GM18520 (cell line): ENCODE data around the gene SIK2.

Experiments used
- ATAC-seq: cut with Tn5 transposase; IDR thresholded peaks from one replicate; pipeline ENCODE4 v1.9.1; 2021; ENCODE audit not compliant: unreplicated experiment

The SIK2 gene

DNA sequence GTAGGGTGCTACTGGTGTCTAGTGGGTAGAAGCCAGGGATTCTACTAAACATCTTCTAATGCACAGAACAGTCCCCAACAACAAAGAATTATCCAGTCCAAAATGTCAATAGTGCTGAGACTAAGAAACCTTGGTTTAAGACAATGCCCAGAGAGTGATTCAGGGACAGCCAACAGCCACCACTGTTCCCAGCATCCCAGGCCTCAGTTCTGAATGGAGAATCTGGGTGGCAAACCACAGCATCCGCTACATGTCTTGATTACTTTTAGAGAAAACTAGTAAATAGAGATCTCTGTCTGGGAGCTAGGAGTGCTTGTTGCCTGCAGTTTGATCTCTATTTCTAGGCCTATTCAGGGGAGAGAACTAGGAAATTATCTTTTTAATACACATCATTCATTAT, 20.9 kb upstream of the SIK2 start:
- no peak for ATAC-seq

GRCh38 chr11:111582163-111582562, 20.1 kb upstream of the SIK2 start:
- ATAC-seq, result no peak

GRCh38 chr11:111582881-111583280, 19.4 kb upstream of the SIK2 start:
- ATAC-seq, result no peak

DNA sequence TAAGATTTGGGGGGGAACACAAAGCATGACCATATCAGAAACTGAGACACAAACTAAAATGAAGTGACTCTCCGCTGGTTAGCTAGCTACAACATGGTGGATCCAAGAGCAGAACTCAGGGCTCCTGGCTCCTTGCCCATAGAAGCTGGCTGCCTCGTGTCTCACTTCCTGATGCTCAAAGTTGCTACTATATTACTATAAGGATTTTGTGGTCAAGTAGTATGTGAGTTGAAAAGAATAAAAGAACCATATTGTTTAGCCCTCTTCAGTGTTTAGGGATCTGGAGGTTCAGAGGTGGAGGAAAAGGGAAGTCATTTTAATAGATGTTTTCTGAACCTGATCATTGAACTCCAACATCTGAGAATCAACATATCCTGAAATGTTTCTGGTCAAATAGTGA, 16.9 kb upstream of the SIK2 start:
- no peak for ATAC-seq

- ATAC-seq, result no peak
Observed at GRCh38 chr11:111586388-111586831, 15.8 kb upstream of the SIK2 start.

DNA sequence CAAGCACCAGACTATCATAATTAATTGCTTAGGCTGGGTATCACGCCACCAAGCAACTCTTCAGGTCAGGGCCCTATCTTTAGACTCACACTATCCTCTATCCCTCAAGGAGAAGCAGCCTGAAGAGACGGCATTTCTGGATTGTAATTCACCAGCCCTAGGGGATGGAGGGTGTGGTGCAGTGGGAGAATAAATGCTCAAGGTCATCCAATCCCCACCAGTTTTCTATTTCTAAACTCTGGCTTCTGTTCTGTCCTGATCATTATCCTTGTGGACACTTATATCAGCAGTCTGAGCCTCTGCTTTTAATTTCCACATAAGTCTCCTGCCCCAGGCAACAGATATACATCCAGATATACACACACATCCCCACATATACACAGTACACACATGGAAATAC, 13.1 kb upstream of the SIK2 start:
- ATAC-seq, result no peak

GRCh38 chr11:111589886-111590499, 12.3 kb upstream of the SIK2 start:
- ATAC-seq, result no peak

DNA sequence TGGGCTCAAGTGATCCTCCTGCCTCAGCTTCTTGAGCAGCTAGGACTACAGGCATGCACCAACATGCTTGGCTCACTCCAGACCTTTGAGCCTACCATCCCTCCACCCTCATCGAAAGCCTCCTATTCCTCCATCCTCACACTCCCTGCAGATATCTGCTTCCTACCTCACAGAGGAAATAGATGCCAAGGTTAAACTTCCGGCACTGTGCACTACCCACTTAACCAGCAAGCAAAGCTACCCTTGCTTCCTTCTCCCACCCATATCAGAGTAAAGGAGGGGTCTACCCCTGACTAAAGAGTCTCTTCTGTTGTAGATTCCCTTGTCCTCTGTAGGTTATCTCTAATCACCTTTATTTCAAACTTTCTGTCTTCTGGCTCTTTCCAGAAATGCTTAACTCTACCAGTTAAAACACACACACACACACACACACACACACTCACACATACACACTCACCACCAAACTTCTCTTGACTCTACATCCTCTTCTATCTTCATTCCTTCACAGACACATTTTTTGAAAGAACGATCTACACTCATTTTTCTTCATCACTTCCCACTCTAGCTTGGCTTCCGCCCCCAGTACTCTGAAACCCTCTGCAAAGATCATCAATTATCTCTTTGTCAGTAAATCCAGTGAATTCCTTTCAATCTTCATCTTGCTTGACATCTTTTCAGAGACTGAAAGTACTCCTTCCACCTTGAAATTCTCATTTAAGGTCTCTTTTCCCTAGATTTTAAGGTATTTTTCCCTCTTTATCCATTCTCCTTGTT, 10.9 kb upstream of the SIK2 start:
- no peak for ATAC-seq

DNA sequence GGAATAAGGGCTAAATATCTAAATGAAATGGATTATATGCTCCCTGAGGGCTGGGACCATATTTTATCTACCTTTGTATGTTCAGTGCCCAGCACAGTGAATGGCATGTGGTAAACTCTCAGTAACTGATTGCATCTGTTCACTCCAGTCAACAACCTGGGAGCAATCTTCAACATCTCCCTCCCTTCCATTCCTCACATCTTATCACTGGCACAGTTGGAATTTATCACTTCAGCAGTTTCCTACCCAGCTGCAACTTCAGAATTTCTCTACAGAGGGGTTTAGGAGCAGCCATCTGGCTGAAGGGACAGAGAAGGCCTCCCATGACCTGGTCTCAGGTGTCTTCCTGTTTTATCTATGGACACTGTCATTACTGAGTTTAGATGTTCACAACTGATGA, 9.8 kb upstream of the SIK2 start:
- no peak for ATAC-seq

GRCh38 chr11:111596319-111596718, 5.9 kb upstream of the SIK2 start:
- no peak for ATAC-seq

DNA sequence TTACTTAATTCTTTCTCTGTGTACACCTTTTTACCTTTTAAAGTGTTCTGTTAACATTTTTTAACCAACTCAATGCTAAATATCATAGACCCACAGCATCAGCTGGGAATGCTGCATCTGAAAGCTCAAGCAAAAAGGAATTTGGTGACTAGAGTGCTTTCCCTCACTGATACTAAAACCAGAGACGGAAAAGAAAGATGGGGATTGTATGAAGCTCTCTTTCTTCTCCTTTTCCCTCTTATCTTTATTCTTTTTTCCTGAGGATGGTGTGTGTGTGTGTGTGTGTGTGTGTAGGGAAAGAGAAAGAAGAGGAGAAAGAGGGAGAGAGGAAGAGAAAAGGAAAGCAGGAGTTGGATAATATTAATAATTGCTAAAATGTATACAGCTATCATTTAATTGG, 4.1 kb upstream of the SIK2 start:
- no peak for ATAC-seq

GRCh38 chr11:111598559-111598958, 3.7 kb upstream of the SIK2 start:
- ATAC-seq, result no peak

DNA sequence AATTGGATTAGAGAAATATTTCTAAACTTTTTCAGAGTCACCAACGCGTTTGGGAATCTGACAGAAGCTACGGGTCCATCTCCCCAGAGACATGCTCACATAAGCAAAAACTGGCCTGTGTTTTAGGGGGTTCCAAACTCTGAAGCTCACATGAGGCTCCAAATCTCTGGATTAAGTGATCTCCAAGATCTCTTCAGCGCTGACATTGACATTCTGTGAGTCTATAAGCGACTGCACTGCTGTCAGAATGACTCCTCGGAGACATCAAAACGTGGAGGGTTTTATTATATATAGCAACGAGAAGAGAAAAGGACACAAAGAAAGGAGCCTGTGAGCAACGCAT, 642 bp upstream of the SIK2 start:
- ATAC-seq, result no peak

DNA sequence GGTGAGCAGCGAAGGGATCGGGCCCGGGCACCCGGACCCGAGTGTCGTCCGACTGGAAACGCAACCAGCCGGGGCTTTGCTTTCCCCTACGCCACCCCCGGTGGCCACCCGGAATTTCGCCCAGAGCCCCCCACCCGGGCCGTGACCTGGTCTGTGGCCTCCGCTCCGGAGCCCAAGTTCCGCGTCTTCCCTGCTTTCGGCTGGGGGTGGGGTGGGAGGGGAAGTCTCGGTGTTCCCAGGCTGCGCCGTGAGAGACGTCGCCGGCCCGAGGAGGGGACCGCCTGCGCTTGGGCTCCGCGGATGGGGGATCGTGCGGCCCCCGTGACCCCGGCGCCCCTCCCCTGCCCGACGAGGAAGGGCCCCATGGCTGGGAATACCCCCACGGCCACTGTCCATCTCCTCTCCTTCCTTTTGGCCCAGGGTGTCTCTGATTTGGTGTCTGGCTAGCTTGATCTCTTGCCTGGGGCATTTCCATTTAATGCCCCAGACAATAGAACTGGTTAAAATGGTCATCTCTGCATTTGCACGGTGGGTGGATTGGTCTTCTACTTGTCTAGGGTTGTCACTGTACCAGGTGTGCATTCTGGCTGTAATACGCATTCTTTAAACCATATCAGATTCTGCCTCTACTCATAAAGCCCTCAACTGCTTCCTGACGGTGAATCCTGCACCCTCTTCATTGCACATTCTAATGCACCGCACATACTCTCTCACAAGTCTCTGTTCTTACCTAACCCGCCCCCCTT, 789 bp downstream of the SIK2 start:
- no peak for ATAC-seq

DNA sequence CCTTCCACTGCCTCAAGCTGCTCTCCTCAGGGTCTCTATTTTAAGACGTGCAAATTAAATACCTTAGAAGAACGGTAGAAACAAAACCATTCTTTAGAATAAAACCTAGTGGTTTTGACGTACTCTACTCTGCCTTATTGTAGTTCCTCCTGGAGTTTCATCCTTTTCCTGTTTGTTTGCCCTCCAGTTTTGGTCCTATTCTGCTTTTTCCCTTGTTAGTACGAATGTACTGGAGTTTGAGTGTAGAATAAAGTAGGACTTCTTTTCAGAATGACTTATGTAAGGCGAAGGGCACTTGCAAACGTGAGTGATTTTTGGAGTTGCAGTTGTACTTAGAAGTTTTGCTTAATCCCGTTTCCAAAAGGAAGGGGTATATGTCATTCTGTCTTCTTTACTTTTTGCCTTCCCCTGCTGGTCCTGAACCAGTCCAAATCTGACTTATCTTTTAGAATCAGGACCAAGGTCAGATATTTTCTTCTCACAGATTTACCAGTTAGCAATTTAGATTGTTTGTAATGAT, 1.4 kb downstream of the SIK2 start:
- ATAC-seq, result no peak

DNA sequence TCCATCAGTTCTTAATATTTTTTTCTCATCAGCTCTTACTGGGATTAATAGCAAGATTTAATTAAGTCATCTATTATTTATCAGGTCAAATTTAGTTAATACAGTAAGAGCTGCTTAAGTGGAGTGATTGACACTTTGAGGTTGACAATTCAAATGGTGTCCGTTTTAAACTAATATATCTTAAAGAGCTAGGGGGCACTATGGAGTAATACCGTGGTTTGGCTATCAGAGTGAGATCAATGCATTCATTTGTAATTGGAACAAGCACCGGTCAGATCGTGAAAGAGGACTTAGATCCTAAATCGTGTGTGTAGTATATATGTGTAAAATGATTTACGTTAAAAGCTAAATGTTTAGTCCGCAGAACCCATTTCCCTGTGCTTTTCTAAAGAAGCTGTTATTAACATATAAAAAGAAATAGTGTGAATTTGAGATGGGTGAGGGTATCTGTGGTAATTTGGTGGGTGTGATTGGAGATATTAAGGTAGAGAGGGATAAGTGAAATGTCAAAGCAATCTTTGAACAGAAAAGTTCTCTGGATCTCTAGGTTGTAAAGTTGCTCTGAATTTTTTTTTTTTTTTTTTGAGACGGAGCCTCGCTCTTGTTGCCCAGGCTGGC, 2.3 kb downstream of the SIK2 start:
- ATAC-seq, result no peak

DNA sequence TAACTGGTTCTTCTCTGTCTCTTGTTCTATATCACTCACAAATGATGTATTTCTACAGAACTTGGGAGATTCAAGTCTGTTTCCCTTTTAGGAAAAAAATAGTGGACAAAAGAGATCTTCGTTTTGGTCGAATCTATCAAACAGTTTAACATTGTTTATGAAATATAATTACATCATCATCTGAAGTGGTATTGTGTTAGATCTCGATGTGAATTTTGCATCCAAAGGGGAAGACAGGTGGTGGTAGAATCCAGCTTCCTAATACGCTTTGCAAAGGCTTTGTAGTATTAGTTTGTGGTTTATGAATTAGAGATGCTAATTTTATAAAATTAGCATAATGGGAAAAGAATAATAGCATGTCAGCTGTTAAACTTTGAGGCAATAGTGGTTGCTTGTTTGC, 3.4 kb downstream of the SIK2 start:
- no peak for ATAC-seq

DNA sequence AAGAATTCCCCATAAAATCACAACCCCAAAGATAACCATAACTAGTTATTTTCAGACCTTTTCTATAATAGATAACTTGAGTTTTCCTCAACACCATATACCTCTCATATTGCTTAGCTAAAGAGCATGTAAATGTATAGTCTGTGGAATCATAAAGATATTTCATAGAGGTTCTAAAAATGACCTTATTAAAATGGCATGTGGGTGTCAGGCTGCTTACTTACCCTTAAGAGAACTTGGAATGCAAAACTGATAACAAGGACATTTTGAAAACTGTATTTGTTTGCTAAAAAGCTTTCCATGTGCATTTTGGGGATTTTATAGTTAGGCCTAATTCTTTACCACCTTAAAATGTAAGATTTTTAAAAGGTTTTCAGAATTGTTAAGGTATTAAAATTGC, 4.7 kb downstream of the SIK2 start:
- no peak for ATAC-seq

GRCh38 chr11:111607751-111608150, 5.5 kb downstream of the SIK2 start:
- no peak for ATAC-seq

DNA sequence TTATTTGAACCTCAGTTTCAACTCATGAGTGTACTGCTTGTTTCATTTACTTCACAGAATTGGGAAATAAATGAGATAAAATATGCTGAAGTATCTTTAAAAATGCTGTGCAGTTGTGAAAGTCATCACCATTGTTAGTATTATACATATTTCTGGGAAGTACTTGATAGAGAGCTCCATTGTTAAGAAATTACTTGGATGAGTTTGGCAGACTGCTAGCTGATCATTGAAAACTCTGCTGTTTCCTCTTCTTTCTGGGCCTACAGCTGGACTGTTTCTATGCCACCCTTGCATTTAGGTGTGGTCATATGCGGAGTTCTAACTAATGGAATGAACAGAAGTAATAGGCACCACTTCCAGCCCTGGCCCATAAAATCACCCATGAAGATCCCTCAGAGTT, 10.0 kb downstream of the SIK2 start:
- no peak for ATAC-seq

- ATAC-seq, result no peak
Observed at GRCh38 chr11:111617286-111617685, 15.0 kb downstream of the SIK2 start.

DNA sequence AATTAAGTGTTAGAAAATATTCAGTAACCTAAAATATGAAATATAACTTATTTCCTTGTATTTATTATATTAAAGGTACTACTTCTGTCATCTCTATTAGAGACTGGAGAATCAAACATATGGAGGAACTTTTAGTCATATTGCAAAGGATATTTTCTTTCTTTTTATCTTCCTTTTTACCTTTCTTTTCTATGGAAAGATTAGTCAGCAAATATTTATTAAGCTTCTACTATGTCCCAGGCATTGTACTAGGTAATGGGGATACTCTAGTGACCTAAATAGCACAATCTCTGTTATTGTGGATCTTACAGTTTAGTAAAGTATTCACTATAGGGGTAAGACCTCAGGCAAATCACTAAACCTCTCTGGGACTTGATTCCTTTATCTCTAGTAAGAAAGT, 18.3 kb downstream of the SIK2 start:
- ATAC-seq, result no peak
